Caco-2 (cell line): ENCODE measurements around the gene WARS2. TPM values are rescaled to one million over a fixed set of nuclear protein-coding genes. Genes with fewer than 3 reads are reported as not detected.

Experiments
- BruUV-seq: library from RNA; stranded (reverse); fragments of 400-500 nt; replicated peaks from 2 replicates; lab custom pipeline; 2021; lab: Mats Ljungman, UMichigan
- CTCF ChIA-PET: fragments of 300-600 bp; sonication (Branson Sonifier 250); formaldehyde crosslinking; loops from one replicate; lab custom pipeline; 2022; ENCODE audit warnings: antibody characterized with exemption; lab: Charles Lee
- POLR2A ChIA-PET: fragments of 300-600 bp; sonication (Branson Sonifier 250); formaldehyde crosslinking; loops from one replicate; lab custom pipeline; 2022; ENCODE audit warnings: antibody characterized with exemption; lab: Charles Lee
- DNase-seq, 2 experiments: peaks; one replicate each; pipeline versions ENCODE4 v3.0.0 to v3.0.0-alpha.2; 2020 to 2022
- H3K27me3 ChIP-seq: replicated peaks from 2 replicates; pipeline ENCODE4 v1.6.0; 2011; ENCODE audit warnings: low read length; ENCODE audit not compliant: control insufficient read depth, insufficient read depth
- H3K36me3 ChIP-seq: 2 replicates; pipeline ENCODE4 v1.5.1; 2011; ENCODE audit warnings: low read length; ENCODE audit not compliant: control insufficient read depth, insufficient read depth
- H3K4me1 ChIP-seq: fragments of 250-450 bp; sonication (Bioruptor Pico); 2 replicates; pipeline ENCODE4 v1.5.1; 2020; ENCODE audit warnings: mild to moderate bottlenecking
- H3K4me3 ChIP-seq: 2 replicates; pipeline ENCODE4 v1.5.1; 2011; ENCODE audit warnings: low read depth, mild to moderate bottlenecking, control low read depth, low read length
- H3K9me3 ChIP-seq: fragments of 250-450 bp; sonication (Bioruptor Pico); 2 replicates; pipeline ENCODE4 v1.5.1; 2020; ENCODE audit warnings: mild to moderate bottlenecking, moderate library complexity
- H3K27ac Mint-ChIP-seq: one replicate; pipeline ENCODE4 v1.8.0; 2022; ENCODE audit warnings: mixed read lengths; ENCODE audit not compliant: unreplicated experiment
- H3K27me3 Mint-ChIP-seq: one replicate; pipeline ENCODE4 v1.8.0; 2022; ENCODE audit warnings: mixed read lengths; ENCODE audit not compliant: insufficient read depth, unreplicated experiment
- H3K36me3 Mint-ChIP-seq: one replicate; pipeline ENCODE4 v1.8.0; 2022; ENCODE audit warnings: mild to moderate bottlenecking, mixed read lengths; ENCODE audit not compliant: insufficient read depth, unreplicated experiment
- H3K4me1 Mint-ChIP-seq: one replicate; pipeline ENCODE4 v1.8.0; 2022; ENCODE audit warnings: low read depth, mixed read lengths; ENCODE audit not compliant: unreplicated experiment
- H3K4me3 Mint-ChIP-seq: one replicate; pipeline ENCODE4 v1.8.0; 2022; ENCODE audit warnings: mild to moderate bottlenecking, moderate library complexity, mixed read lengths; ENCODE audit not compliant: unreplicated experiment
- H3K9me3 Mint-ChIP-seq: one replicate; pipeline ENCODE4 v1.8.0; 2022; ENCODE audit warnings: mixed read lengths; ENCODE audit not compliant: unreplicated experiment
- intact Hi-C: fragments of 100-400 bp; cut with micrococcal nuclease; formaldehyde crosslinking; loops from one replicate; pipeline ENCODE4 v1.10.0; 2022; ENCODE audit not compliant: unreplicated experiment
- total RNA-seq: library from RNA; stranded (reverse); gene quantifications from 2 replicates; pipeline ENCODE4 v1.2.3, GENCODE V29; 2022
- TF ChIP-seq, protein P1 (sequence below), 2 experiments: fragments of 200-600 bp in 1 of 2; IDR thresholded peaks; 1 replicate in 1 of 2; 2 replicates in 1 of 2; pipeline versions ENCODE4 v1.5.1 to v1.8.0; 2011 to 2022; ENCODE audit warnings: antibody characterized with exemption in 1 of 2, control low read depth in 1 of 2, inconsistent platforms in 1 of 2, low read depth in 1 of 2, low read length in 1 of 2, mild to moderate bottlenecking in 1 of 2, moderate library complexity in 1 of 2; ENCODE audit not compliant: insufficient read depth in 1 of 2, severe bottlenecking in 1 of 2, unreplicated experiment in 1 of 2

Gene WARS2
- total RNA-seq, 1 experiment from 2014 or later, result 11.9 TPM

DNA sequence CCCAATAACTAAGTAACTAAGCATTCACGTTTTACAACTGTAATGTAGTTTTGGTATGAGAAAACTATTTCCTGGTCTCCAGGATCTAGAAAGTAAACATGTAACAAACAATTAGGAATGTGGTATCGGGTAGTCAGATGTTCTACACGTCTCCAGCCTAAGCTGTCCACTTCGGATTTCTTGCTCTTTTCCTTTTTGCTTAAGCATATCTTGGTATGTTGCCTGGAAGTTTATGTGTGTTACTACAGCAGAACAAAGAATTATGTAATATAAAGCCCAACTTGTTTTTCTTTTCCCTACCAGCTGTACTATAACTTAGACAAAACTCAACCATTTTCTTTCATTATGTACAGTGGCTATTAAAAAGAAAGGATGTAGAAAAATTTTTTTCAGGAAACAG is 20.4 kb upstream of the WARS2 start:
- H3K36me3 ChIP-seq, result no peaks in the 10 kb centered on the region; the same call in 1 of the 2 replicates
- Mint-ChIP-seq H3K4me3 (no peak overlapping the region), H3K27ac (no peak overlapping the region), H3K36me3 (peaks cover under 1% of the 10 kb centered on the region), H3K9me3 (peaks cover 5% of the 10 kb centered on the region), H3K4me1 (no peaks in the 10 kb centered on the region), H3K27me3 (no peaks in the 10 kb centered on the region)
- H3K27me3 ChIP-seq, result no peaks in the 10 kb centered on the region
- ChIA-PET CTCF (no interaction called here), POLR2A (no interaction called here)
- intact Hi-C loops, result no loop called here
- no peak overlapping the region for H3K4me3 ChIP-seq
- H3K9me3 ChIP-seq, result no peaks in the 10 kb centered on the region
- BruUV-seq, result no TSS peak
- TF ChIP-seq, protein P1, sequence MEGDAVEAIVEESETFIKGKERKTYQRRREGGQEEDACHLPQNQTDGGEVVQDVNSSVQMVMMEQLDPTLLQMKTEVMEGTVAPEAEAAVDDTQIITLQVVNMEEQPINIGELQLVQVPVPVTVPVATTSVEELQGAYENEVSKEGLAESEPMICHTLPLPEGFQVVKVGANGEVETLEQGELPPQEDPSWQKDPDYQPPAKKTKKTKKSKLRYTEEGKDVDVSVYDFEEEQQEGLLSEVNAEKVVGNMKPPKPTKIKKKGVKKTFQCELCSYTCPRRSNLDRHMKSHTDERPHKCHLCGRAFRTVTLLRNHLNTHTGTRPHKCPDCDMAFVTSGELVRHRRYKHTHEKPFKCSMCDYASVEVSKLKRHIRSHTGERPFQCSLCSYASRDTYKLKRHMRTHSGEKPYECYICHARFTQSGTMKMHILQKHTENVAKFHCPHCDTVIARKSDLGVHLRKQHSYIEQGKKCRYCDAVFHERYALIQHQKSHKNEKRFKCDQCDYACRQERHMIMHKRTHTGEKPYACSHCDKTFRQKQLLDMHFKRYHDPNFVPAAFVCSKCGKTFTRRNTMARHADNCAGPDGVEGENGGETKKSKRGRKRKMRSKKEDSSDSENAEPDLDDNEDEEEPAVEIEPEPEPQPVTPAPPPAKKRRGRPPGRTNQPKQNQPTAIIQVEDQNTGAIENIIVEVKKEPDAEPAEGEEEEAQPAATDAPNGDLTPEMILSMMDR (IDR thresholded peaks at IDR 0.05; ENCODE audit: insufficient read depth in 1 of 2, low read depth in 1 of 2, low read length in 1 of 2, severe bottlenecking in 1 of 2, unreplicated experiment in 1 of 2), result no peak
- H3K4me1 ChIP-seq, result no peaks in the 10 kb centered on the region
- DNase-seq, result no peak

DNA sequence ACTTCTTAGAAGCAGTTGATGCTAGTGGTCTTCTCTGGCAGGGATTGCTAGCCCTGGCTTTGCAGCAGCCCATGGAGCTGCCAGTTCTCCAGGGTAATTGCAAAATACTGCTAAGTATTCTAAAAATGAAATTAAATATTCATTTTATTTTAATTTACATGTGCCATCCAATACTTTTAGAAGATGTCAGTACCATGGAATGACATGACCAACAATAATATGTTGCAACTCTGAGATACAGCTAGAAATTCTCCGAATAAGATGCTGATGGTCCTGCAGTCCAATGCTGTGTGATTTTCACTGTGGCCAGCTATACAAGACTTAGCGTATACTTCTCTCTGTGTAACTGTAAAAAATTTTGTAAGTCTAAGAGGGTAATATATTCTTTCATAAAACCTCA is 20.0 kb upstream of the WARS2 start:
- H3K9me3 Mint-ChIP-seq, result peaks cover 9% of the 10 kb centered on the region
- BruUV-seq, result no TSS peak
- CTCF ChIA-PET, result no interaction called here
- intact Hi-C loops, result no loop called here
- Histone ChIP-seq H3K4me3 (no peak overlapping the region), H3K9me3 (no peaks in the 10 kb centered on the region), H3K4me1 (no peaks in the 10 kb centered on the region), H3K36me3 (no peaks in the 10 kb centered on the region; the same call in 1 of the 2 replicates), H3K27me3 (no peaks in the 10 kb centered on the region)
- no peak overlapping the region for H3K4me3 Mint-ChIP-seq
- peaks cover 4% of the 10 kb centered on the region for H3K36me3 Mint-ChIP-seq
- TF ChIP-seq, protein P1 (IDR thresholded peaks at IDR 0.05; ENCODE audit: insufficient read depth in 1 of 2, low read depth in 1 of 2, low read length in 1 of 2, severe bottlenecking in 1 of 2, unreplicated experiment in 1 of 2), result no peak
- DNase-seq, result no peak
- no peaks in the 10 kb centered on the region for H3K4me1 Mint-ChIP-seq
- no peaks in the 10 kb centered on the region for H3K27me3 Mint-ChIP-seq
- no peak overlapping the region for H3K27ac Mint-ChIP-seq
- POLR2A ChIA-PET, result no interaction called here

DNA sequence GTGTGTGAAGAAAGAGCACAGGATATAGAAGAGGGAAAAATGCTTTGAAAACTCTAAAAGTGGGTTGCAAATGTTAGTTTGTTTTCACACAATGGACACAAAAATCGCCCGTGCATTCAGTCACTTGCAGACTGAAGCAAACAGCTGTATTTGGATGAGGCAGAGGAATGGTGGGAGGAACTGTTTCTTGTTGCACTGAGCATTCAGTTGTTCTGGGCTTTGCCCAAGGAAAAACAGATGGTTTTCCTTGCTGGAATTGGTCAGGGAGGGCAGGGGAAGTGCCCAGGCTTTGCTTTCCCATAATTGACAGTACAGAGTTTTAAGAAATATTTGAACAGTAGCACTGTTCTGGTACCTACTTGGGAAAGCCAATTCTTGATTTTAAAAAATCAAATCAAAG is 19.5 kb upstream of the WARS2 start:
- TF ChIP-seq, protein P1 (IDR thresholded peaks at IDR 0.05; ENCODE audit: insufficient read depth in 1 of 2, low read depth in 1 of 2, low read length in 1 of 2, severe bottlenecking in 1 of 2, unreplicated experiment in 1 of 2), result no peak
- peaks cover 4% of the 10 kb centered on the region for H3K36me3 Mint-ChIP-seq
- H3K4me1 Mint-ChIP-seq, result no peaks in the 10 kb centered on the region
- Histone ChIP-seq H3K36me3 (no peaks in the 10 kb centered on the region; the same call in 1 of the 2 replicates), H3K9me3 (no peaks in the 10 kb centered on the region), H3K27me3 (no peaks in the 10 kb centered on the region), H3K4me1 (no peaks in the 10 kb centered on the region), H3K4me3 (no peak overlapping the region)
- no peak overlapping the region for H3K4me3 Mint-ChIP-seq
- intact Hi-C loops, result no loop called here
- no peaks in the 10 kb centered on the region for H3K27me3 Mint-ChIP-seq
- DNase-seq, result no peak
- H3K27ac Mint-ChIP-seq, result no peak overlapping the region
- ChIA-PET CTCF (no interaction called here), POLR2A (no interaction called here)
- no TSS peak for BruUV-seq
- peaks cover 10% of the 10 kb centered on the region for H3K9me3 Mint-ChIP-seq
